Transverse colon (tissue), 4 donors: ENCODE data around the gene QRICH1. TPM values are rescaled to one million over a fixed set of nuclear protein-coding genes. Genes with fewer than 3 reads are reported as not detected.

Source experiments
- DNase-seq: peaks from one replicate; pipeline ENCODE4 v3.0.0-alpha.2; 2019
- H3K27ac ChIP-seq, 4 donors: fragments of 200-600 bp; sonication (generic); 2 replicates each; pipeline ENCODE4 v1.5.1; 2016 to 2018; ENCODE audit warnings: inconsistent platforms in 4 of 4
- H3K27me3 ChIP-seq: fragments of 200-600 bp; sonication (generic); 2 replicates; pipeline ENCODE4 v1.5.1; 2017; ENCODE audit warnings: inconsistent platforms
- H3K36me3 ChIP-seq, 4 donors: fragments of 200-600 bp; sonication (generic); 2 replicates each; pipeline ENCODE4 v1.5.1; 2017 to 2019; ENCODE audit warnings: inconsistent platforms in 4 of 4
- H3K4me1 ChIP-seq, 4 donors: fragments of 200-600 bp; sonication (generic); 2 replicates each; pipeline ENCODE4 v1.5.1; 2017 to 2020; ENCODE audit warnings: inconsistent platforms in 4 of 4
- H3K4me3 ChIP-seq, 4 donors: fragments of 200-600 bp; sonication (generic); 1 replicate in 1 of 4; 2 replicates in 3 of 4; pipeline versions ENCODE4 v1.5.1 to v1.6.1; 2017 to 2019; ENCODE audit warnings: inconsistent platforms in 4 of 4
- H3K9me3 ChIP-seq, 2 donors: fragments of 200-600 bp; sonication (generic); 2 replicates each; pipeline ENCODE4 v1.5.1; 2017 to 2019; ENCODE audit warnings: inconsistent platforms in 2 of 2
- CTCF ChIP-seq, 5 experiments: fragments of 200-600 bp in 3 of 5; fragments of 450-650 bp in 2 of 5; sonication (generic) in 3 of 5; IDR thresholded peaks; 1 replicate in 2 of 5; 2 replicates in 3 of 5; pipeline ENCODE4 v1.5.1; 2016 to 2017; ENCODE audit warnings: antibody characterized with exemption in 5 of 5, inconsistent platforms in 3 of 5, mild to moderate bottlenecking in 2 of 5, moderate library complexity in 1 of 5
- EP300 ChIP-seq: sonication (generic); formaldehyde crosslinking; IDR thresholded peaks from one replicate; pipeline ENCODE4 v1.6.1; 2017; ENCODE audit warnings: antibody characterized with exemption, low read depth
- POLR2A ChIP-seq: fragments of 450-650 bp; IDR thresholded peaks from one replicate; pipeline ENCODE4 v1.6.1; 2016; ENCODE audit warnings: antibody characterized with exemption, mild to moderate bottlenecking, moderate library complexity
- POLR2AphosphoS5 ChIP-seq, 3 donors: sonication (generic); formaldehyde crosslinking; IDR thresholded peaks; one replicate each; pipeline ENCODE4 v1.6.1; 2016; ENCODE audit warnings: antibody characterized with exemption in 3 of 3
- WGBS, 2 donors: methylation state at CpG; one replicate each; pipeline ENCODE4 v1.1.5; 2018; ENCODE audit warnings: low coverage in 1 of 2; 5-methylcytosine and 5-hydroxymethylcytosine counted together
- in situ Hi-C, 4 donors: fragments of 200-750 bp; cut with MboI; loops; one replicate each; pipeline versions ENCODE4 v1.15.0 to v1.15.1; 2017; ENCODE audit warnings: low sequenced_read_pairs in 3 of 4, low pct_ligation_motif_present in 1 of 4, low pct_unique_long_range_greater_than_20kb in 1 of 4
- intact Hi-C: fragments of 100-400 bp; cut with DNase I; formaldehyde crosslinking; loops from one replicate; pipeline ENCODE4 v1.15.1; 2023; ENCODE audit warnings: low total_unique reads
- total RNA-seq, 4 donors: library from RNA; depleted of rRNA; stranded (reverse); fragments of >200 nt; gene quantifications; one replicate each; pipeline ENCODE4 v1.1.0, GENCODE V29; 2016

QRICH1 gene
- 100 to 1,000 TPM in 1 of 4 donors, 10 to 100 TPM in 3; 76.4 to 122 (median 84.7) TPM for total RNA-seq

DNA sequence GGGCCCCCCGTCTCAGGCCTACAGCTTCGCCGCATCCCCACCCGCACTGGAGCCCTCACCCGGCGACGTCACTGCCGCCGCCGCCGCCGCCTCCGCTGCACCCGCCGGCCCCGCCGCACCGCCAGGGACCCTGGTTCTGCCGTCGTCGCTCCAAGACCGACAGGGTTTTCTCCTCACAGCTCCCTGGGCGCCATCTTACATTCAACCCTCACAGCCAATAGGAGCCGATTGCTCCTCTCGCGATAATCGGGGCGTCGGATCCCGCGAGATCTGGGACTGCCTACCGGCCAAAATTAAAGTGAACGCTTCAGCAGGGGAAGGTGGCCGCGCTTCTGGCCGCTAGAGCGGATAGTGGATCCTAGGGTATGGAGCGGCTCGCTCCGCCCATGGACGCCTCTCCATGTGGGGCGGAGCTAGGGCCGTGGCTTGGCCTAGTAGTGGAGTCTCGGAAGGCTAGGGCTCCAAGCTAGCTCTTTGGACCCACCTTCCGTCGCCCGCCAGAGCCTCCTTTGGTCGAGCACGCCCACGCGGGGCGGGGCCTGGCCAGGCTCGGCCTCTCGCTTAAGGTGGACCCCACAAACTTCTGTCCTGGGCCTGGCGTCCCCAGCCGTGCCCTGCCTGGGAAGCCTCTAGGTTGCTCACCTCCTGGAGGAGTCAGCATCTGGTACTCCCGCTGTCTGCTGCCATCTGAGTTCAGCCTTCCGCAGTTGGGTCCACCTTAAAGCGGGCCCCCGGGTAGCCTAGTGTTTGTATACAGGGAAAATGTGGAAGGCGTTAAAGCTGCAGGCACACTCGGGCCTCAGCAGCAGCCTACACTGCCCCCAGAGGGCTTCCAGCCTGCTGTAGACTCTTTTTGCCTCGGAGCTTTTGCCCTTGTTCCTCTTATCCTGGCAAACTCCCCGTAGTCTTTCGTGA is at the start of gene QRICH1:
Gene QRICH1, minus strand, starts transcription at position 219 of the 915 bp plus-strand sequence. CDS start 17,054 bp downstream, outside the sequence.
- peaks cover 0 to 13% (median 4%) of the 10 kb centered on the region in 4 donors for H3K36me3 ChIP-seq
- peaks cover 21 to 49% (median 30%) of the 10 kb centered on the region in 4 donors for H3K4me1 ChIP-seq
- TF ChIP-seq POLR2A (peak; percentile 76), POLR2AphosphoS5 (IDR thresholded peaks at IDR 0.05) (peak; percentile 62 to 85 (median 83)), EP300 (no peak), CTCF (IDR thresholded peaks at IDR 0.05) (peak; percentile 46 to 61 (median 50))
- H3K9me3 ChIP-seq, result no peaks in the 10 kb centered on the region
- H3K27me3 ChIP-seq, result no peaks in the 10 kb centered on the region
- H3K27ac ChIP-seq, result peak within 1 kb of the TSS; percentile 90 to 99 (median 98)
- 0 to 1% methylated on average over 1 to 30 of the region's 65 CpGs for WGBS, 2 donors
- in situ Hi-C loops, result no loop called here
- H3K4me3 ChIP-seq, result peak within 1 kb of the TSS; percentile 69 to 100 (median 84)
- DNase-seq, result peak; percentile 97
- intact Hi-C loops, result loop anchor here (2.0 to 5.0 kb wide), 2 partner anchors 38 to 75 kb away; partner anchors contain the start of genes DALRD3 and LAMB2

DNA sequence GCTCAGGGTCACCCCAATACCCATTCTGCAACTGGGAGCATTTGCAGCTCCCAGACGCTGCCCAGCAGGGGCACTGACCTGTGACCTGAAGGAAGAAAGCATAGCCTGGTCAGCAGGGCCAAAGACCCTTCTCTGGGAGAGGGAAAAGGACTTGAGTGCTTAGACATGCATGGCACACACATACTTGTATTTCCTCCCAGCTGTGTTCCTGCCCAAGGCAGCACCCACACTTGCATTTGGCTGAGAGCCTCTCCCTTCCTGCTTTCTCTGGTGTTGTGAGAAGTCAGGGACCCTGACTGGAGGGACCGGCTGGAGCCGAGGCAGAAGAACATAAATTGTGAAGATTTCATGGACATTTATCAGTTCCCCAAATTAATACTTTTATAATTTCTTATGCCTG is 46.2 kb upstream of the QRICH1 start:
- Histone ChIP-seq H3K9me3 (no peaks in the 10 kb centered on the region), H3K36me3 (no peaks in the 10 kb centered on the region), H3K4me3 (no peak overlapping the region), H3K27me3 (peaks cover 4% of the 10 kb centered on the region), H3K27ac (no peak overlapping the region), H3K4me1 (no peaks in the 10 kb centered on the region)
- WGBS, 2 donors, result 66 to 100% methylated on average over 1 to 3 of the region's 3 CpGs
- in situ Hi-C loops (no loop called here), intact Hi-C loops (no loop called here)
- TF ChIP-seq CTCF (IDR thresholded peaks at IDR 0.05) (no peak), POLR2A (no peak), EP300 (no peak)
- DNase-seq, result no peak

DNA sequence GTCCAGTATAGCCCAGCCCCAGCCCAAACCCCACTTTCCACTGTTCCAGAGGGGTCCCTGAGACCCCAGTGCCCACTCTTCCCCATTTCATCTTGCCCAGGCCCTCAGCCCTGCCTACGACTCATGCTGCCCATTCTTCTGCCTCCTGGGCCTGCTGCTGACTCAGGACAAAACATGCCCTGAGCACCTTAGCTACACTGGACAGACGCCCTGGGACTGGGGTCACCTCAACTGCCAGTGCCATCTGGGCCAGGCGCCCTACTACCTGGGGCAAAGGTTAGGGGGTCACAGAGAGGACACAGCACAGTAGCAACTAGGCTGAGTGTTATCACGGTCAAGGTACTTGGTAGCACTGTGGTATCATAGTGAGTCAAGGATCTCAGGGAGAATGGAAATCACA is 41.6 kb upstream of the QRICH1 start:
- Histone ChIP-seq H3K27me3 (peaks cover 4% of the 10 kb centered on the region), H3K27ac (no peak overlapping the region), H3K4me3 (no peak overlapping the region), H3K4me1 (peaks cover 9 to 34% (median 21%) of the 10 kb centered on the region in 4 donors), H3K9me3 (no peaks in the 10 kb centered on the region), H3K36me3 (no peaks in the 10 kb centered on the region)
- in situ Hi-C loops (no loop called here), intact Hi-C loops (no loop called here)
- no peak for TF ChIP-seq EP300
- no peak for TF ChIP-seq POLR2AphosphoS5 (IDR thresholded peaks at IDR 0.05)
- no peak for TF ChIP-seq POLR2A
- TF ChIP-seq CTCF (IDR thresholded peaks at IDR 0.05), result no peak
- DNase-seq, result no peak
- 76% methylated on average over 4 of the region's 4 CpGs; no CpG with 5 or more reads in 1 of the 2 donors for WGBS, 2 donors

GRCh38 chr3:49134471-49135265 is 40.8 kb upstream of the QRICH1 start:
- no peaks in the 10 kb centered on the region for H3K9me3 ChIP-seq
- TF ChIP-seq POLR2AphosphoS5 (IDR thresholded peaks at IDR 0.05) (no peak), POLR2A (no peak), EP300 (no peak), CTCF (IDR thresholded peaks at IDR 0.05) (no peak)
- peaks cover 2% of the 10 kb centered on the region for H3K27me3 ChIP-seq
- peak overlapping the region in 3 of 4 donors; percentile 3 to 93 (median 84) for H3K27ac ChIP-seq
- DNase-seq, result no peak
- intact Hi-C loops, result loop anchor here (5.0 kb wide), 1 partner anchor 42 kb away; the partner anchor contains the start of gene QRICH1
- no peaks in the 10 kb centered on the region for H3K36me3 ChIP-seq
- in situ Hi-C loops, result no loop called here
- no peak overlapping the region for H3K4me3 ChIP-seq
- peaks cover 9 to 38% (median 21%) of the 10 kb centered on the region in 4 donors for H3K4me1 ChIP-seq
- WGBS, 2 donors, result 62% methylated on average over 3 of the region's 3 CpGs; no CpG with 5 or more reads in 1 of the 2 donors
